Limb (tissue), 2 donors: ENCODE results near the gene ADK.
"Not testable (repeated sequence)": the region's sequence is repeated elsewhere in the genome, so short reads cannot be mapped to it uniquely, and the experiment has no call there.

Experiments used
- DNase-seq, 2 donors: peaks; one replicate each; pipeline ENCODE4 v3.0.0-alpha.2; 2016; ENCODE audit errors: extremely low spot score in 2 of 2

The ADK gene

DNA sequence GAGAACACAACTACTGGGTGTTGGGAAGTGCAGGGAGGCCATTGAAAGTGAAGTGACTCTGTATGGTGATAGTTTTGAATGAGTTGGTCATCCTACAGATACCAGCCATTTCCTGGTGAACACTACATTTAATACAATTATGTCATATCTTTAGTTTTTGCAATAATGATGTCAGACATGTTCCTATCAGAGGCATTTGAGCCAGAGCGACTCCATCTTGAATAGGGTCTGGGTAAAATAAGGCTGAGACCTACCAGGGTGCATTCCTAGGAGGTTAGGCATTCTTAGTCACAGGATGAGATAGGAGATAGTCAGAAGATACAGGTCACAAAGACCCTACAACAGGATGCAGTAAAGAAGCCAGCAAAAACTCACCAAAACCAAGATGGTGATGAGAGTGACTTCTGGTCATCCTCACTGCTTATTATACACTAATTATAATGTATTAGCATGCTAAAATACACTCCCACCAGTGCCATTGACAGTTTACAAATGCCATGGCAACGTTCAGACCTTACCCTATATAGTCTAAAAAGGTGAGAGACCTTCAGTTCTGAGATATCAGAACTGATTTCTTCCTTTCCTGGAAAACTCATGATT lies 28.2 kb downstream of the ADK start:
- no peak for DNase-seq

DNA sequence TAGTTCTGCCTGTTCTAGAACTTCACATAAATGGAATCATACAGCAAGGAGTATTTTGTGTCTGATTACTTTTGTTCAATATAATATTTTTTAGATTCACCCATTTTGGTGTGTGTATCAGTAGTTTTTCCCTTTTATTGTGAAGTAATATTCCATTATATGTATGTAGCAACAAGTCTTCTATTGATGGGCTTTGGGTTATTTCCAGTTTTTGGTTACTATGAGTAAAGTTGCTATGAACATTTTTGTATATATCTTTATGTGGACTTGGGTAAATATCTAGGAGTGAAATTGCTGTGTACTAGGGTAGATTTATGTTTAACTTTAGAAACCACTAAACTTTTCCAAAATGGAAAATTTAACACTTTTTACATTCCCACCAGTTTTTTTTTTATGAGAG lies 35.7 kb downstream of the ADK start:
- no peak for DNase-seq

DNA sequence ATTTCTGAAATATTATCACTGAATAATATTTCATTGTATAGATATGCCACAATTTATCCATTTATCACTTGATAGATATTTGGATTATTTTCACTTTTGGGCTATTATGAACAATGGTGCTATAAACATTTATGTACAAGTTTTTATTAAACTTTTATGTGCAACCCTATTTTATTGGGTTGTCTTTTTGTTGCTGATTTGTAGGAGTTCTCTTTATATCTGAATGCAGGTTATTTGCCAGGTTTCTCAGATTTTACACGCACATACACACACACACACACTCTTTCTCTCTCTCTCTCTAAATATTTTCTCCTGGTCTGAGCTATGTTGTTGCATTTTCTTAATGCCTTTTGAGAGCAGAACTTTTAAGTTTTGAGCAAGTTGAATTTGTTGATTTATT lies 36.2 kb downstream of the ADK start:
- no peak for DNase-seq

DNA sequence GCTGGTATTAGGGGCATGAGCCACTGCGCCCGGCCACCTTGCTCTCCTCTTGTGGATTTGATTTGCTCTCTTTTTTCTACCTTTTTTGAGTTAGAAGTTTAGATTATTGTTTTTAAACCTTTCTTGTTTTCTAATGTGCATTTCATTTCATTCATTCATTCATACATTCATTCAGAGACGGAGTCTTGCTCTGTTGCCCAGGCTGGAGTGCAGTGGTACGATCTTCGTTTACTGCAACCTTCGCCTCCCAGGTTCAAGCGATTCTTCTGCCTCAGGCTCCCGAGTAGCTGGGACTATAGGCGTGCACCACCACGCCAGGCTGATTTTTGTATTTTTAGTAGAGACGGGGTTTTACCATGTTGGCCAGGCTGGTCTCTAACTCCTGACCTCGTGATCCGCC lies 37.6 kb downstream of the ADK start:
- DNase-seq = not testable (repeated sequence)

DNA sequence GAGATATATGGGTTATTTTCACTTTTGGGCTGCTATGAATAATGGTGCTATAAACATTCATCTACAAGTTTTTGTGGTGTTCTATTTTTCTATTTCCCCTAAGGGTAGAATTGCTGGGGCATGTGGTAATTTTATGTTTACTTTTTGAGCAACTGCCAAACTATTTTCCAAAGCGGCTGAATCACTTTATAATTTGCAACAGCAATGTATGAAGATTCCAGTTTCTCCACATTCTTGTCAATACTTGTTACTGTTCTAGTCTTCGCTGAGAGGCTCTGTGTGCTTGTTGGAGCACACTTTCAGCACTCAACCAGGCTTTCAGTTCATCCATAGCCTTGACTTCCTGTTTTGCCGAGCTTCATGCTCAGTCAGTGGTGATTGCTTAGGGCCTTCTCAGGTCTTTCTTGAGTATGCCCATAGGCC lies 39.0 kb downstream of the ADK start:
- no peak for DNase-seq

DNA sequence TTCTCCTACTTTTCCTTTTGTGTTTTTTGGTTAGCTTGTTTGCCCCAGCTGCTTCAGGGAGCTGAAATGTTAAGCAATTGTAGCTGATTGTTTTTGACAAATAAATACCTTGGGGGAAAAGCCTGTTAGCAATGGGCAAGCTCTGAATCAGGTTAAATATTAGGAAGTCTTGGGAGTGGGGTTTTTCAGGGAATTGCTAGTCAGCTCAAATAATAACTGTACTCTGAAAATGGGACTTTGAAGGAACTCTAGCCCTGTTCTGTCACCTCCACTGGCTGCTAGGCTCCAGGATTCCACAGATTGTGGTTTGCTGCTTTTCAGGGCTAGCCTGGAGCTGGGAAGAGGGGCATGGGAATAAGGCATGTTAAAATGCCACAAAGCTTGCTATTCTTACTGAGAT lies 39.5 kb downstream of the ADK start:
- DNase-seq = no peak

DNA sequence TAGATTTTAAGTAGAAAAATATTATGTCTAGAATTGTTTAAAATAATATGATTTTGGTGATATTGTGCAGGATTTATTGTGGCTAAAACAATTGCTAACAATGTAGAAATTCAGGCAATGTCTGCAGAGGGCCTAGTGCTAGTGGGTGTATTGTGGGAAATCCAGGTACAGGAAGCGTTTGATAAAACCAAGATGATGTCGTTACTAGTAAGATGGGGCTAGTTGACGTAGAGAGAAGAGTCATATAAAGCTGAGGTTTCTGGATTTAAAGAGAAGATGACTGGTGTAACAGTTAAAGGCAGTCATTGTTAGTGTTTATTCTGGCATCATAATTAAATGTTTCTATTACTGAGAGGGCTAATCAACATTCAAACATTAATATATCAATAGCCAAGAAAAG lies 43.5 kb downstream of the ADK start:
- no peak for DNase-seq

DNA sequence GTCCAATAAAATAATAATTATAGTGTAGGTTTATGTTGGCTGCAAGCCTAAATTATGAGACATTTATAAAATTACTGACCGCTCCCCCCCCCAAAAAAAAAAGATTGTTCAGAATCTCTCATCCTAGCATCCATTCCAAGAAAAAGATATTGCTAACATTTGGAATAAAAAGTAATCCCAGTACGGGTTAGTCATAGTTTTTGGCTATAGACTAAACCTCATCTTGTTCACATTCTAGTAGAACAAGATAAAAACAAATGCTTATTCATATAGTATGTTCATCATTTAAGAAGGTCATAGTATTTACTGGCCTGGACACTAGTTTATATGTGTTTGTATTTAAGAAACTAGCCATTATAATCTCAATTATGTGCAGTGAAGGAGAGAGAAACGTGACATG lies 44.0 kb downstream of the ADK start:
- DNase-seq = no peak

DNA sequence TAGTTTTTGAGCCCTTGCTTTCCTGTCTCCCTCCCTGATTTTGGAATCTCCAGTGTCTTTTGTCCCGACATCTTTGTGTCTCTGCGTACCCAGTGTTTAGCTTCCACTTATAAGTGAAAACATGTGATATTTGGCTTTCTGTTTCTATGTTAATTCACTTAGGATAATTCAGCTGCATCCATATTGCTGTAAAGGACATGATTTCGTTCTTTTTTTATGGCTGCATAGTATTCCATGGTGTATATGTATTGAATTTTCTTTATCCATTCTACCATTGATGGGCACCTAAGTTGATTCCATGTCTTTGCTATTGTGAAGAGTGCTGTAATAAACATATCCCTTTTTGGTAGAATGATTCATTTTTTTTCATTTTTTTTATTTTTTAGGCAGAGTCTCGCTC lies 48.3 kb downstream of the ADK start:
- no peak for DNase-seq

DNA sequence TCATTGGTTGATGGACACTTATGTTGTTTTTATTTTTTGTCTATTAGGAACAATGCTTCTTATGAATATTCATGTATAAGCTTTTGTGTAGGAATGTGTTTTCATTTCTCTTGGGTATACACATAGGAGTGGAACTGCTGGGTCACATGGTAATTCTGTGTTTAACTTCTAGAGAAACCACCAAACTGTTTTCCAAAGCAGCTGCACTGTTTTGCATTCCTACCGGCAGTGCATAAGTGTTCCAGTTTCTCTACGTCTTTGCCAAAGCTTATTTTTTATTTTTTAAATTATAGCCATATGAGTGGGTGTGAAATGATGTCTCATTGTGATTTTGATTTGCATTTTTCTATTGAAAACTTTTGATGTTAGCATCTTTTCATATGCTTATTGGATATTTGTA lies 51.3 kb downstream of the ADK start:
- no peak for DNase-seq

DNA sequence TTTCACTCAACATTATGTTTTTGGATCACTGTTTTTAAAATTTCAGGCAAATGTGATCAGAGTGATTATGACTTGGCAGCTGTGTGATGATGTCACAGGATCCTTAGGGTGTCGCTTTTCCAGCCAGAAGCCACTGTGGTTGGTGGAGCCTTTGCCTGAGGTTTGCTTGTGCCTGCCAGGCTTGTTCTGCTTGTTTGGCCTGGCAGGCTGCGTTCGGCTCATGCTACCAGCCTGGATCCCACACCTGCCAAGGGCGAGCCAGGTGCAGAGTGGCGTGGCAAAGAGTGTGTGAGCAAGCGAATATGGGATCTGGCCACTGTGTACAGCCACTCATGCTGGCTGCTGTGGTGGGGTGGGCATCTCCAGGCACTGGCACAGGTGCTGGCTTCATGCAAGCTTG lies 55.7 kb downstream of the ADK start:
- DNase-seq = no peak

DNA sequence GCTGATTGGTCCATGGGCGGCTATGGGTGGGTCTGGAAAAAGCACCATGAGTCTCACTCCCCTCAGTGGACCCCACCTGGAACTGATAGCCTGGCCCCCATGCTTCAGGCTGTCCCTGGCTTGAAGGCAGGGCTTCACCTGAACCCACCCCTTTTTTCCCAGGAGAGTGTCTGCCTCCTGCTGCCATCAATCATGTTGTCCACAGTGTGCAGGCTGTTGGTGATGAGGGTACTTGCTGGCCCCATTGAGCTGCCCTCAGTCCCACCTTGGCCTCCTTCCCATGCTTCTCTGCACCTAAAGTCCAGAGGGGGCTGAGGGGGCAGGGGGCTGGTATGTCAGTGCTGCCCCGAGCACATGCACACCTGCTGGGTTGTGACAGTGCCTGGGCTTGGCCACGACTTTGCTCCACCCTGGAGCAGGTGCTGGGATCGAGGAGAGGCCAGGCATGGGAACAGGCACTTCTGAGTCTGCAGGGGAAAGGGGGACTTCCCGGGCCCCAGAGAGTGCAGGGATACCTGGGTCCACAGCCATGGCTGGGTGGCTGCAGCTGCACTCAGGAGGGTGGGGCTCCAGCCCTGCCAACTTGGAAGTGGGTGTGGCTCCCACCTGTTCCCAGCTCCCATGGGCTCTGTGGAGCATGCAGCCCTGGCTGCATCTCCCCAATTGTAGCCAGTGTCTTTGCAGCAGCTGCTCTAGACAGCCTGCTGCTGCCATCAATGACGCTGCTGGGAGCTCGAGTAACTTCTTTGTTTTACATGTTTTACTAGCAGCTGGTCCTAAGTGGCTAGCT lies 56.9 kb downstream of the ADK start:
- DNase-seq = peak; percentile 33 to 64

DNA sequence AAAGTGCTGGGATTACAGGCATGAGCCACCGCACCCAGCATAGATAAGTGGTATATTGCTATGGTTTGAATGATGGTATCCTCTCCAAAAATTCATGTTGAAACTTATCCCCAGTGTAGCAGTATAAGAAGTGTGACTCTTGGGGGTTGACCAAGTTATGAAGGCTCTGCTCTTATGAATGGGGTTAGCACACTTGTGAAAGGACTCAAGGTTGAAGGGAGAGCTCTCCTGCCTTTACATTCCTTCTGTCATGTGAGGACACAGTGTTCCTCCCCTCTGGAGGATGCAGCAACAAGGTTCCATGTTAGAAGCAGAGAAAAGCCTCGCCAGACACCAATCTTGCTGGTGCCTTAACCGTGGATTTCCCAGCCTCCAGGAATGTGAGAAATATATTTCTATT lies 58.0 kb downstream of the ADK start:
- no peak for DNase-seq

DNA sequence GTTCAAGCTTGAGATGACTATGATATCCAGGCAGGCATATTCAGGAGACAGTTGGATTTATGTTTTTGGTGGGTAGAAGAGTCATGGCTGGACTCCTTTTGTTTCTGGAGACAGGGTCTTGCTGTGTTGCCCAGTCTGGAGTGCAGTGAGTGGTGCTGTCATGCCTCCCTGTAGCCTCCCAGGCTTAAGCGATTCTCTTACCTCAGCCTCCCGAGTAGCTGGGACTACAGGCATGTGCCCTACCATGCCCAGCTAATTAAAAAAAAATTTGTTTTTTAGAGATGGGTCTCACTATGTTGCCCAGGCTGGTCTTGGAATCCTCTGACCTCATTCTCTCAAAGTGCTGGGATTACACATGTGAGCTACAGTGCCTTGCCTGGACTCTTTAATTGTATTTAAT lies 62.0 kb downstream of the ADK start:
- no peak for DNase-seq

DNA sequence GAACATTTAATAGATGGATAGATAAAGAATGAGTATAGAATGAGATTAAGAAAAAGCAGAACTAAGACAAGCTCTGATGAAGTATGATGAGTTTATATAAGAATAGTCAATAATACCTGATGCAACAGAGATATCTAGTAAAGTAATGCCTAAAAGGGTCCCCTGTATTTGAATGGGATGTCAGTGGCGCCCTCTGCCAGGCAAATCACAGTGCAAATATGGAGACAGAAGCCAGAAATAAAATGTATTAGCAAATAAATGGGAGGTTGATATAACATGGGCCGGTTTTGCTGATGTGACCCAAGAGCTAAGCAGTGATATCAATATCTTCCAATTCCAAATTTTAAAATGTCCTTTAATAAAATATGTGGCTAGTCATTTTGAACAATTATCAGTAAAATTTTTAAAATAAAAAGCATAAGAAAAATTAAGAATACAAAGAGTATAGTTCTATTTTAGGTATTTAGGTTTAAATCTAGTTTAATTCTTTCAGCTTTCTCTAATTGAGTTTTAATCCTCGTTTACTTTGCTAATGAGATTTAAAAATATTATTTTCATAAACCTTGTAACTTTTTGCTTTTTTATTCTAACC lies 62.6 kb downstream of the ADK start:
- DNase-seq = peak in 1 of 2 donors; percentile 44

DNA sequence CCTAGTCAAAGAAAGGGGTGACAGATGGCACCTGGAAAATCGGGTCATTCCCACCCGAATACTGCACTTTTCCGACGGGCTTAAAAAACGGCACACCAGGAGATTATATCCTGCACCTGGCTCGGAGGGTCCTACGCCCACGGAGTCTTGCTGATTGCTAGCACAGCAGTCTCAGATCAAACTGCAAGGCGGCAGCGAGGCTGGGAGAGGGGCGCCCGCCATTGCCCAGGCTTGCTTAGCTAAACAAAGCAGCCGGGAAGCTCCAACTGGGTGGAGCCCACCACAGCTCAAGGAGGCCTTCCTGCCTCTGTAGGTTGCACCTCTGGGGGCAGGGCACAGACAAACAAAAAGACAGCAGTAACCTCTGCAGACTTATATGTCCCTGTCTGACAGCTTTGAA lies 66.1 kb downstream of the ADK start:
- DNase-seq = not testable (repeated sequence)

DNA sequence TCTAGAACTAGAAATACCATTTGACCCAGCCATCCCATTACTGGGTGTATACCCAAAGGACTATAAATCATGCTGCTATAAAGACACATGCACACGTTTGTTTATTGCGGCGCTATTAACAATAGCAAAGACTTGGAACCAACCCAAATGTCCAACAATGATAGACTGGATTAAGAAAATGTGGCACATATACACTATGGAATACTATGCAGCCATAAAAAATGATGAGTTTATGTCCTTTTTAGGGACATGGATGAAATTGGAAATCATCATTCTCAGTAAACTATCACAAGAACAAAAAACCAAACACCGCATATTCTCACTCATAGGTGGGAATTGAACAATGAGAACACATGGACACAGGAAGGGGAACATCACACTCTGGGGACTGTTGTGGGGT lies 71.4 kb downstream of the ADK start:
- DNase-seq = not testable (repeated sequence)

DNA sequence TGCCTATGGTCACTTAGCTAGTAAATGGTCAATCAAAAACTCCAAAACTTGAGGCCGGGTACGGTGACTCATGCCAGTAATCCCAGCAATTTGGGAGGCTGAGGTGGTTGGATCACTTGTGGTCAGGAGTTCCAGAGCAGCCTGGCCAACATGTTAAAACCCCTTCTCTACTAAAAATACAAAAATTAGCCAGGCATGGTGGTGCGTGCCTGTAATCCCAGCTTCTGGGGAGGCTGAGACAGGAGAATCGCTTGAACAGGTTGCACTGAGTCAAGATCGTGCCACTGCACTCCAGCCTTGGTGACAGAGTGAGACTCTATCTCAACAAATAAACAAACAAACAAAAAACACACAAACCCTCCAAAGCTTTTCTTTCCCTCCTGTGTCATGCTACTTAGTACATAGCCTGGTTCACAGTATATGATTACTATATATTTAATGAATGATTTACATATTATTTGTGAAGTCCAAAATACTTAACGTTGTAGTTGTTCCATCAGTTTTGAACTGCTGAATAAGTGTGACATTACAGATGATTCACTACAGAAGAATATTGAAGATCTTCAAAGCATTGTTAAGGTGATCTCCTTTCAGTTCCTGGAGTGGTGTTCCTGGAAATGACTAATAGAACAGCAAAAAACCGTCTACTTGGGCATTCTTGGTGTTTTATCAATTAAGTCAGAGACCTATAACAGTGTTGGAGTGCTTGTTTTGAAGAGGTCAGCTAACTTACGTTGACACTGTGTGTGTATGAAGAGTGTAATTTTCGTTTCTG lies 72.9 kb downstream of the ADK start:
- DNase-seq = no peak

DNA sequence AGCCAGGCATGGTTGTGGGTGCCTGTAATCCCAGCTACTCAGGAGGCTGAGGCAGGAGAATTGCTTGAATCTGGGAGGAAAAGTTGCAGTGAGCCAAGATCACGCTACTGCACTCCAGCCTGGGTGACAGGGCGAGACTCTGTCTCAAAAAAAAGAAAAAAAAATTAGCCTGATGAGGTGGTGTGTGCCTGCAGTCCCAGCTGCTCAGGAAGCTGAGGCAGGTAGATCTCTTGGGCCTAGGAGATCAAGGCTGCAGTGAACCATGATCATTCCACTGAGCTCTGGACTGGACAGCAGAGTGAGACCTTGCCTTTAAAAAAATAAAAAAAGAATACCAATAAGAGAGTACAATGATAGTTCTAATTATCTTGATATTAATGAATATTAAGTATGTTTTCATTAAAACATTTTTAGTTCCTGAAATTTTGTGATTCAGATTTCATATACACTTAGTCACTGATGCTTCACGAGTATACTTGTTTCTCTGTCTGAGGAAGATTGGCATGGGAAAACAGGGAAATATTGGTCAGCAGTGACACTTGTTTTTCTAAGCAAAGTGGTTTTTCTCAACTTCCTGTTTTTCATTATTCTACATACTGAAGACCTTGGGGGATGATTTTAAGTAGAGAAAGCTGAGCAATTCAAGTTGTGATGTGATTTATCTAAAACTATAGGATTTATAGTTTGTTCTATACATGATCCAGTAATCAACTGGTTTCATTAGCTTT lies 76.8 kb downstream of the ADK start:
- no peak for DNase-seq

DNA sequence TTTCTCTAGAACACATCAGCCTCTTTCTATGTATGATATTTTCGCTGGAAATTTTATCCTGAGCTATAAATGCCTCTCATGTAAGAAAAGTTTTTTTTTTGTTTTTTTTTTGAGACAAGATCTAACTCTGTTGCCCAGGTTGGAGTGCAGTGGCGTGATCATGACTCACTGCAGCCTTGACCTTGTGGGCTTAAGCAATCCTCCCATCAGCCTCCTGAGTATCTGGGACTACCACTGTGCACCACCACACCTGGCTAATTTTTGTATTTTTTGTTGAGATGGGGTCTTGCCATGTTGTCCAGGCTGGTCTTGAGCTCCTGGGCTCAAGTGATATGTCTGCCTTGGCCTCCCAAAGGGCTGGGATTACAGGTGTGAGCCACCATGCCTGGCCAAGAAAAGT lies 80.4 kb downstream of the ADK start:
- no peak for DNase-seq

DNA sequence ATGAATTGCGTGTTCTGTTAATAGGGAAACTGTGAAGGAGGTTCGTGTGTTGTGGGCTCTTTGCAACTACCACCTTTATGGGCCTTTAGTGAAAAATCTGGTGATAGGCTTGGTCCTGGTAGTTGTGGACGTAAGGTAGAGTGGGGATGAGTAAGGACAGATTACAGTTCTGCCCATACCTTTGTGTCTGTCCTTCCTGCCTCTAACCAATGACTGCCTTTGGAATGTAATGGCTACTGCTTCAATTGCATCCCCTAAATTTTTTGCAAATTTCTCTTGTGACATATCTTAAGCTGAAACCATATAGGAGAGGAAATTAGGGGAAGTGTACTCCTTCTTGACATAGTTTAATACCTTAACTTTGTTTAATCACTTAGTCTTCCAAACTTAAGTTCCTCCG lies 82.3 kb downstream of the ADK start:
- no peak for DNase-seq

DNA sequence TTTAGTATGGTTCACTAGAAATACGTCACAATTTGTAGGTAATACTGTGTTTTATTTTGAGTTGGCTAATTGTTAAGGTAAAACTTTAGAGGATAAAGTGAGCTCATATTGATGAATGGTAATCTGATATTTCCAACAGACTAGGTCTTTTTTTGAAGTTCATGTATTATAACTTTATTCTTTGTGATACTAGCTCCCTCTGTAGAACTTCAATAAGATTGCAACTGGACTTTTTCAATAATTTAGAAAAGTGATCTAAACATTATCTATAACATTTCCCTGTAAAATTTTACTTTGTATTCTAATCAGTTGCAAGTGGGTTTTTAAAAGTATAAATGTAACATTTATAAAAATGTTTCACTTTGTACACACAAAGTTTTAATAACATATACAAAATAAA lies 83.5 kb downstream of the ADK start:
- peak in 1 of 2 donors; percentile 22 for DNase-seq
